DMS53 treated with DMSO at 0.1 percent for 48 hours (cell line): ENCODE results near the gene CRYBG2.
A peak's percentile ranks its signal among the peaks of the same experiment; 100 is the strongest.
"Not testable (repeated sequence)": the region's sequence is repeated elsewhere in the genome, so short reads cannot be mapped to it uniquely, and the experiment has no call there.

Experiments used
- DNase-seq: peaks from one replicate; lab custom pipeline; 2025; ENCODE audit not compliant: unreplicated experiment; lab: John Stamatoyannopoulos, UW

Gene CRYBG2

GRCh38 chr1:26322042-26322331 is 31.9 kb downstream of the CRYBG2 start:
- DNase-seq = no peak

- DNase-seq = peak; percentile 63
These were observed 32.5 kb downstream of the CRYBG2 start for GRCh38 chr1:26321315-26322041.

- DNase-seq = no peak
These were observed 33.0 kb downstream of the CRYBG2 start for GRCh38 chr1:26320896-26321295.

GRCh38 chr1:26318338-26319064 is 35.4 kb downstream of the CRYBG2 start:
- DNase-seq = no peak

GRCh38 chr1:26317612-26318337 is 36.2 kb downstream of the CRYBG2 start, which contains the start of gene CD52:
Gene CD52, plus strand, starts transcription at chr1:26317958. Its CDS starts 60 bp downstream, at chr1:26318018.
- DNase-seq = no peak

- DNase-seq = no peak
These were observed 36.8 kb downstream of the CRYBG2 start for GRCh38 chr1:26317146-26317545.

GRCh38 chr1:26315874-26316850 is 37.8 kb downstream of the CRYBG2 start:
- DNase-seq = no peak

- DNase-seq = no peak
These were observed 39.4 kb downstream of the CRYBG2 start for GRCh38 chr1:26314501-26314900.

- not testable (repeated sequence) for DNase-seq
These were observed 45.7 kb downstream of the CRYBG2 start for GRCh38 chr1:26307966-26308899.

- no peak for DNase-seq
These were observed 46.6 kb downstream of the CRYBG2 start for GRCh38 chr1:26307363-26307781.

GRCh38 chr1:26306290-26307229 is 47.4 kb downstream of the CRYBG2 start, which contains the start of gene UBXN11:
Gene UBXN11, minus strand, starts transcription at chr1:26306636. Its CDS starts 3,753 bp downstream, at chr1:26302883.
- peak; percentile 98 for DNase-seq

GRCh38 chr1:26305667-26306289 is 48.2 kb downstream of the CRYBG2 start:
- DNase-seq = no peak

- no peak for DNase-seq
These were observed 51.1 kb downstream of the CRYBG2 start for GRCh38 chr1:26302733-26303405.

- no peak for DNase-seq
These were observed 53.2 kb downstream of the CRYBG2 start for GRCh38 chr1:26300578-26301275.

- no peak for DNase-seq
These were observed 56.2 kb downstream of the CRYBG2 start for GRCh38 chr1:26297791-26298124.

- no peak for DNase-seq
These were observed 56.7 kb downstream of the CRYBG2 start for GRCh38 chr1:26297057-26297790.
